Skin epidermis (tissue), 12 donors: ENCODE data around the gene GGA3.
"Not testable (repeated sequence)": the region's sequence is repeated elsewhere in the genome, so short reads cannot be mapped to it uniquely, and the experiment has no call there.

Experiments
- H3K27ac ChIP-seq, 21 experiments: fragments of 200-600 bp; sonication (generic) in 11 of 21; one replicate each; pipeline ENCODE4 v1.5.0; 2020; ENCODE audit warnings: mild to moderate bottlenecking in 3 of 21, inconsistent platforms in 2 of 21, moderate library complexity in 2 of 21
- H3K4me3 ChIP-seq, 7 experiments: fragments of 200-600 bp; sonication (generic) in 2 of 7; one replicate each; pipeline ENCODE4 v1.5.0; 2020; ENCODE audit warnings: inconsistent platforms in 2 of 7, mild to moderate bottlenecking in 2 of 7, moderate library complexity in 1 of 7

The GGA3 gene, protein sequence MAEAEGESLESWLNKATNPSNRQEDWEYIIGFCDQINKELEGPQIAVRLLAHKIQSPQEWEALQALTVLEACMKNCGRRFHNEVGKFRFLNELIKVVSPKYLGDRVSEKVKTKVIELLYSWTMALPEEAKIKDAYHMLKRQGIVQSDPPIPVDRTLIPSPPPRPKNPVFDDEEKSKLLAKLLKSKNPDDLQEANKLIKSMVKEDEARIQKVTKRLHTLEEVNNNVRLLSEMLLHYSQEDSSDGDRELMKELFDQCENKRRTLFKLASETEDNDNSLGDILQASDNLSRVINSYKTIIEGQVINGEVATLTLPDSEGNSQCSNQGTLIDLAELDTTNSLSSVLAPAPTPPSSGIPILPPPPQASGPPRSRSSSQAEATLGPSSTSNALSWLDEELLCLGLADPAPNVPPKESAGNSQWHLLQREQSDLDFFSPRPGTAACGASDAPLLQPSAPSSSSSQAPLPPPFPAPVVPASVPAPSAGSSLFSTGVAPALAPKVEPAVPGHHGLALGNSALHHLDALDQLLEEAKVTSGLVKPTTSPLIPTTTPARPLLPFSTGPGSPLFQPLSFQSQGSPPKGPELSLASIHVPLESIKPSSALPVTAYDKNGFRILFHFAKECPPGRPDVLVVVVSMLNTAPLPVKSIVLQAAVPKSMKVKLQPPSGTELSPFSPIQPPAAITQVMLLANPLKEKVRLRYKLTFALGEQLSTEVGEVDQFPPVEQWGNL

DNA sequence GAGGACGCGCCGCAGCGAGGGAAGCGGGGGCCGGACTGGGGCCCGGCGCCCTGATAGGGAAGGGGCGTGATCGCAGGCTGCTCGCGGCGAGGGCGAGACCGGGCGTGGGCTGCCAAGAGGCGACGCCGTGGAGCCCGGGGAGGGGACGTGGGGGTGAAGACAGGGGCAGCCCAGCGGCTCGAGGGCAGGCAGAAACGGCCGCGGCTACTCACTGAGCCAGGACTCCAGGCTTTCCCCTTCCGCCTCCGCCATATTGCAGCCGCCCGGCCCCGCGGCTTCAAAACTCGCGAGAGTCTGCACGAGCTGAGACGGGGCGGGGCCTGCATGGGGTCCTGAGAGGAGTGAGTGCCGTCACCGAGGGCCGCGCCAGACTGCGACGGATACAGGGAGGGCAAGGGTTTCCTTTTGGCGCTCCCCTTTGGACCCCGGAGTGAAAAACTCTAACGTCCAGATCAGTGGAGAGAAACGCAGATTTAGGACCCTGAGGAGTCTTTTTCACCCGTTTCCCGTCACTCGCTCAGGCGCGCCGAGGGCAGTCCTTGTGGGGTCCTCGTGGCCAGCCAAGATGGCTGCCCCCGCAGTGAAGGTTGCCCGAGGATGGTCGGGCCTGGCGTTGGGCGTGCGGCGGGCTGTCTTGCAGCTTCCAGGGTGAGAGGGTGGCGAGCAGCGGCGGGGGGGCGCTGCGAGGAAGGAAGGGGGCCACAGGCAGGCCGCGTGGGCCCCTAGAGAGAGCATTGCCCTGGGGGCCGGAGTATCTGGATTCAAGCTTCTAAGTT is at the start of gene GGA3, which contains the start of gene MRPS7:
GGA3 (minus strand) TSS at position 271 of the 776 bp plus-strand sequence; CDS start at position 252, 19 bp downstream.
MRPS7 (plus strand) TSS at position 544 of the 776 bp plus-strand sequence; CDS start at position 566, 22 bp downstream.
- H3K27ac ChIP-seq = peak within 1 kb of the TSS; percentile 91 to 100 (median 96)
- peak within 1 kb of the TSS; percentile 66 to 94 (median 74) for H3K4me3 ChIP-seq

DNA sequence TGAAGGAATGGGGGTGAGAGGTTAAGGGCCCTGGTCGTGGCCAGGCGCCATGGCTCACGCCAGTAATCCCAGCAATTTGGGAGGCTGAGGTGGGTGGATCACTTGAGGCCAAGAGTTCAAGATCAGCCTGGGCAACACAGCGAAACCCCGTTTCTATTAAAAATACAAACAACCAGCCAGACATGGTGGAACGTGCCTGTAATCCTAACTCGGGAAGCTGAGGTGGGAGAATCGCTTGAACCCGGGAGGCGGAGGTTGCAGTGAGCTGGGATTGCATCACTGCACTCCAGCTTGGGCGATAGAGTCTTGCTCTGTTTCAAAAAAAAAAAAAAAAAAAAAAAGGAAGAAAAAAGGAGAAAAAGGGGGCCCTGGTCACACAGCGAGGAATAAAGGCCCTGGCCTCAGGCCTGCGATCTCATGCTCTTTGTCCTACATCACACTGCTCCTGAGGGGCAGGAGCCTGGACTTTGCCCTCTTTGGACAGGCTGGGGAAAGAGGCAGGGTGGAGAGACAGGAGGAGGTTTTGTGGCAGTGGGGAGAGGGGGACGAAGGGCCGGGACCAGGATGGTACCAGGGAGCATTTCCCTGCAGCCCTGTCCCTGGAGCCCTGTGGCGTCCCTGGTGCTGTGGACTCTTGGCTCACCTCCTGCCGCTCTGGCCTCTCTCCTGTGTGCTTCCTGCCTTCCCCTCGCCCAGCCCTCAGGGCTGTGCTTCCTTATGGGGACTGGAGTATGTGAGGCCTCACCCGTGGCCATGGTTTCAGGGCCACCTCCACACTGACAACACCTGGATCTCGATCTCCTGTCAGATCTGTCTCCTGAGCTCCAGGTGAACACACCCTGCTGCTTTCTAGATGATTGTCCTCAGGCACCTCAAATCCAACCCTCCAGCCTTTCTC is 47.6 kb upstream of the GGA3 start:
- H3K4me3 ChIP-seq = no peak overlapping the region

DNA sequence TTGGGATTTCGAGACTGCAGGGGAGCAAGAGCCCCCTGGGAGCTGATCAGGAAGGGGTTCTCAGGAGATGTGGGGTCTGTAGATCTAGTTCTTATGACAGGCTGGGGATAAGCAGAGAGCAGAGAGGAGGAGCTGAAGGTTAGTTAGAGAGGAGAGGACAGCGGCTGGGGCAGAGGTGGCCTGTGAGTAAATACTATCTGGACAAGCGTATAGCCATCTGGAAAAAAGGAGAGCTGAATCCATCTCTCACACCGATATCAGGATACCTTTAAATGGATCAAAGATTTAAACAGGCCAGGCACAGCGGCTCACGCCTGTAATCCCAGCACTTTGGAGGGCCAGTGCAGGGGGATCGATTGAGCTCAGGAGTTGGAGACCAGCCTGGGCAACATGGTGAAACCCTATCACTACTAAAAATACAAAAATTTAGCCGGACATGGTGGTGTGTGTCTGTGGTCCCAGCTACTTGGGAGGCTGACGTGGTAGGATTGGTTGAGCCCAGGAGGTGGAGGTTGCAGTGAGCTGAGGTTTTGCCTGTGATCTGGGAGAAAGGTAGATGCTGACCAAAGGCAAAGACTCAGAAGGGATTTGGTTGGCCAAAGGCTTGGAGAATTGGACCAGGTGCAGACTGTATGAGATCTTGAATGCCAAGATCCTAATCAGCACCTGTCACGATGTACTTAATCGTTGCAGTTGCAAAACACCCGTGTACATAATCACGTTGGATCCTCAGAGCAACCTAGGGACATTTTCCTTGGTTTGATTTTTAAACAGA is 46.7 kb upstream of the GGA3 start:
- peak overlapping the region in 2 of 21 experiments; percentile 56 to 72 for H3K27ac ChIP-seq
- no peak overlapping the region for H3K4me3 ChIP-seq

More for the DNA sequence above, 47.6 kb upstream of the GGA3 start:
- H3K27ac ChIP-seq = peak overlapping the region in 15 of 21 experiments; percentile 9 to 77 (median 55)

DNA sequence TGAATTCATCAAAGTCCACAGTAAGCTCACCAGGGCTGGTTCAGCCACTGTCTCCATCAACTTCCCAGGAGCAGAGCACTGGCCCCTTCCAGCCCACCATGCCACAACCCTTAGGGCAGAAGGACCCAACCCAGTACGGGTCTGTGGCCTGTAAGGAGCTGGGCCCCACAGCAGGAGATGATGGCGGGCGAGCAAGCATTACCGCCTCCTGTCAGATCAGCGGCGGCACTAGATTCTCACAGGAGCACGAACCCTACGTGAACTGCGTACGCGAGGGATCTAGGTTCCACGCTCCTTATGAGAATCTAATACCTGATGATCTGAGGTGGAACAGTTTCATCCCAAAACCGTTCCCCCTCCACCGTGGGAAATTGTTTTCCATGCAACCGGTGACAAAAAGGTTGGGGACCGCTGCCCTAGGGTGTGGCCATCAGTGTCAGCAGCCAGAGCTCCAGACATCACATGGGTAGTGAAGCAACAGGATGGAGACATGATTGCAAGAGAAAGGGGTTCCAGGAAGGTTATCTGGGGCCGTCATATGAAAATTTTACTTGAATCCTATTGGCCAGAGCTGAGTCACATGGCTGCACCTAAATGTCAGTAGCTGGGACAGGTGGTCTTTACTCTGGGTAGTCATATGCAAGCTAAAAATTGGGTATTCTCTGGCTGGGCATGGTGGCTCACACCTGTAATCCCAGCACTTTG is 40.2 kb upstream of the GGA3 start:
- Histone ChIP-seq H3K27ac (no peak overlapping the region), H3K4me3 (no peak overlapping the region)

DNA sequence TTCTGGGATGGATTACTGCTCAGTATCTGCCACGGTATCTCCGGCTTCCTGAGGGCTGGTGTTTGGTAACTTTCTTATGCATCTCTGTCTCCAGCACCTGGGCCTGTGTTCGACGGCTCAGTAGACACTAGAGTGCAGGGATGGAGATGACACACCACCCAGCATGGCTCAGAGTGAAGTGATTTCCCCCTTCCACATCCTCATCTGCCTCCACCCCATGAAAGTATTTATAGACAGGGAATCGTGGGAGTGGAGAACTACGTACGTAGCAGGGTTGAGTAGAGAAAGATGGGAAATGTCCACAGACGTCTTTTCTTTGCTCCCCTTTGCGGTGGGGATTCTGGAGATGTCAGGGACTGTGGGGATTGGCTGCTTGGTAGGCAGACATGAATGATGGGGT is 39.6 kb upstream of the GGA3 start:
- H3K27ac ChIP-seq = peak overlapping the region in 1 of 21 experiments; percentile 23

DNA sequence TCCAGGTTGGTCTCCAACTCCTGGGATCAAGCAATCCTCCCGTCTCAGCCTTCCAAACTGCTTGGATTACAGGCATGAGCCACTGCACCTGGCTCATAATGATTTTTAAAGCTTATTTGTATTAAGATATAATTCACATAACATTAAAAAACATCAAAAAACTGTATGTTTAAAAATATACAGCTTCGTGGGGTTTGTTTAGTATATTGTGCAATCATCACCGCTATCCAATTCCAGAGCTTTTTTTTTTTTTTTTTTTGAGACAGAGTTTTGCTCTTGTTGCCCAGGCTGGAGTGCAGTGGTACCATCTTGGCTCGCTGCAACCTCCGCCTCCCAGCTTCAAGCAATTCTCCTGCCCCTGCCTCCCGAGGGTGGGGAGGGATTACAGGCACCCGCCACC is 38.9 kb upstream of the GGA3 start:
- Histone ChIP-seq H3K4me3 (no peak overlapping the region), H3K27ac (no peak overlapping the region)

More for the DNA sequence above, 39.6 kb upstream of the GGA3 start:
- no peak overlapping the region for H3K4me3 ChIP-seq

DNA sequence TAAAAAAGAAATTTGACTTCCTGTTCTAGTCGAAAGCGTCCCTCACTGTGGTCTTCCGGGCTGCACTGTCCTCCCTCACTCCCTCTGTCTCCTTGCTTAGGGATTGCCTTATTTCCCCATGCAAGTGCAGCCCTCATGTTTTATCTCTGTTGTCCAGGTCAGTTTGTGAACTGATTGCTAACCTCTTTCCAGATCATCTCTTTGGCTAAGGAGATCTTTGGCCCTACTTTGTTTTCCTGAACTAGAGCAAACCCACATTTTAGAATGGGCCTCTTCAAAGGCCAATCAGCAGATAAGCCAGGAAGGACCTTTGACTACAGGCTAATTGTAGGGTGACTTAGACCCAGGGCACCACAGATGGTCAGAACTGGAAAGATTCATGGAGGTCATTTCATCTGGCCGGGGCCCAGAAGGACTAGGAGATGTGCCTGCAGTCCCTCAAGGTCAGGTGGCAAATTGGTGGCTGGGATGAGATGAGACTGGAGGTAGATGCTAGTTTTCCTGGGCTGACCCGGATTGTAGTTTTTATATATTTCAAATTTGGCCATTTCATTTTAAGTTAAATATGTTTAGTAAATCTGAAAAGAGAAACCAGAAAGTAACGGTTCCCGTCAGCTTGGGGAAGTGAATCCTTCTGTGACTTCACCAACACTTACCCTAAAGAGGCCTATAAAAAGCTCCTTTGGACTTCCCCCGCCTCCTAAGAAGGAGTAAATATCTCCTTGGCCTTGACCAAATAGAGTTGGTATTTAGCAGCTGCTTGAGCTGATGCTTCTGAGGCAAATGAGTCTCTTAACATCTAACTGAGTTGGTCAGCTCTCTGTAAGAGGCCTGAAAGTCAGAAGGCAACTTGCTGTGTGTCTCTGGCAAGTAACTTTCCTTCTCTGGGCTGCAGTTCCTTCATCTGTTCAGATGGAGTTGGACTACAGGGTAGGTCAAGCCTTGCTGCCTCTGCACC is 34.1 kb upstream of the GGA3 start:
- no peak overlapping the region for H3K4me3 ChIP-seq
- peak overlapping the region in 20 of 21 experiments; percentile 31 to 82 (median 72) for H3K27ac ChIP-seq

DNA sequence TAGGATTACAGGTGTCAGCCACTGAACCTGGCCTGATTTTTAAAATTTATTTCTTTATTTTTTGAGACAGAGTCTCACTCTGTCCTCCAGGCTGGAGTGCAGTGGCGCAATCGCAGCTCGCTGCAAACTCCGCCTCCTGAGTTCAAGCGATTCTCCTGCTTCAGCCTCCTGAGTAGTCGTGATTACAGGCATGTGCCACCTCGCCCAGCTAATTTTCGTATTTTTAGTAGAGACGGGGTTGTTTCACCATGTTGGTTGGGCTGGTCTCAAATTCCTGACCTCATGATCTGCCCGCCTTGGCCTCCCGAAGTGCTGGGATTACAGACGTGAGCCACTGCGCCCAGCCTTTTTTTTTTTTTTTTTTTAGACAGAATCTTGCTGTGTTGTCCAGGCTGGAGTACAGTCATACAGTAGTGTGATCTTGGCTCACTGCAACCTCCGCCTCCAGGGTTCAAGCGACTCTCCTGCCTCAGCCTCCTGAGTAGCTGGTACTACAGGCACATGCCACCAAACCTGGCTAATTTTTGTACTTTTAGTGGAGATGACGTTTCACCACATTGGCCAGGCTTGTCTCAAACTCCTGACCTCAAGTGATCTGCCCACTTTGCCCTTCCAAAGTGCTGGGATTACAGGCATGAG is 31.5 kb upstream of the GGA3 start:
- H3K27ac ChIP-seq = peak overlapping the region in 4 of 21 experiments; percentile 29 to 72 (median 54)
- not testable (repeated sequence) for H3K4me3 ChIP-seq

DNA sequence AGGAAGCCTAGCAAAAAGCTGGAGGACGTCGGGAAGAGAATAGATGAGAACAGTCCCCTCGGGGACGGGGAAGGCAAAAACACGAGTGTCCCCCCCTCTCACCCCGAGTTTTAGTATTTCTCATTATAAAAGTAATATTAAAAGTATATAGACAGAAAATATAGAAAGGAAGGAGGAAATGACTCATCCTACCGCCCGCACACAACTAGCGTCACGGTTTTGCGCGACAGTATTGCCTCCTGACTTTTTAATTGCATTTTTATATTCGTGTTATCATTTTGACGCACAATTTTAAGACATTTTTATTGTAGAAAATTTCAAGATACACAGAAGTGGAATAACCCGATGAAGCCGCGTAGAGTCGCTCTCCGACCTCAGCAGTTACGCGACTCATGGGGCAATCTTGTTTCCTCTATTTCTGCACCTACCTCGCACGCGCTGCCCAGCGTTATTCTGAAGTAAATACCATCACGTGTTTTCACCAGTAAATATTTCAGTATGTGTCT is 28.5 kb upstream of the GGA3 start:
- H3K27ac ChIP-seq = peak overlapping the region; percentile 77 to 98 (median 93)
- peak overlapping the region; percentile 43 to 87 (median 80) for H3K4me3 ChIP-seq

DNA sequence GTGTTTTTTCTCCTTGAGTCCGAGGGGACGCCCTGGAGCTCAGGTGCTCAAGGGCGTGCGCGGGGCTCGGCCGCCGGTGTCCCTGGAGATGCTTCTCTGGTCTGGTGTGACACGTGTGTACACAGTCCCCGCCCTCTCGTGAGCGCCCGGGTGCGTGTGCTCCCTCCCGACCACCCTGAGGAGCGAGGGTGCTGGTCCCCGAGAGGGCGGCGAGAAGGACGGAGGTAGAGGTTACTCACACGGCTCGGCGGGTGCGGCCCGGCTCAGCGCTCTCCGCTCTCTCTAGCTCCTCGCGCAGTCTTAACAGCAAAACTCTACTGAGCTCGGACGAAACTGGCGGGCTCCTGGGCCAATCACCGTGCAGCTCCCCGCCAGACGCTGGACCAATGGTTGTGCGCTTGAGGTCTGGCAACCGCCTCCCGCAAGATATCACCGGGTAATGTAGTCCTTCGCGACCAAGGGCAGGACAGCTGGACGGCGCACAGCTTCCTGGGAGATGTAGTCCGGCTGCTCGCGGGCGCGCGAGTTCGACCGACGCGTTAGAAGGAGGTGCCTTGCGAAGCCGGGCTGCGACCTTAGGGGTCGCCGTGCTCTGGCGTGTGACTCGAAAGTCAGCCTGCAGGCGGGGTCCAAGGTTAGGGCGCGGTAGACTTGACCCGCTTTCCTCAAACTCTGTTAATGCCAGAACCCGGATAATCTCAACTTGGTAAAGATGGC is 27.9 kb upstream of the GGA3 start, which contains the start of gene SLC25A19:
SLC25A19 (minus strand) TSS at position 319 of the 717 bp plus-strand sequence. CDS start 2,669 bp downstream, outside the sequence.
- peak within 1 kb of the TSS; percentile 43 to 87 (median 80) for H3K4me3 ChIP-seq
- peak within 1 kb of the TSS; percentile 77 to 98 (median 93) for H3K27ac ChIP-seq

DNA sequence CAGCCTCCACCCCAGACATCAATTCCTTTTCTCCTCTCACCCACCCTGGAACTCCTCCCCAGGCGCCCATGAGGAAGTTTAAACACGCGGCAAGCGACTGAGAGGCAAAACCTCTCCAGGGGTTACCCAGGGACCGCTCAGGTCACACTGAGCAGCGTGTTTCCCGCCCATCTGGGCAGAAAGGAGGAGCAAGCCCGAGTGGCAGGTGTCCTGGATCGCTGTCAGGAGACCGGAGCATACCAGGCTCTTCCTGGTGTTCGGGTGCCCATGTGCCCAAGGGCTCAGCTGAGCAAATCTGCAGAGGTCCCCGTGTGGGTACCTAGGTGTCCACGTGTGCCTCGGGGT is 27.3 kb upstream of the GGA3 start:
- Histone ChIP-seq H3K4me3 (peak overlapping the region; percentile 43 to 87 (median 80)), H3K27ac (peak overlapping the region; percentile 8 to 98 (median 91))

DNA sequence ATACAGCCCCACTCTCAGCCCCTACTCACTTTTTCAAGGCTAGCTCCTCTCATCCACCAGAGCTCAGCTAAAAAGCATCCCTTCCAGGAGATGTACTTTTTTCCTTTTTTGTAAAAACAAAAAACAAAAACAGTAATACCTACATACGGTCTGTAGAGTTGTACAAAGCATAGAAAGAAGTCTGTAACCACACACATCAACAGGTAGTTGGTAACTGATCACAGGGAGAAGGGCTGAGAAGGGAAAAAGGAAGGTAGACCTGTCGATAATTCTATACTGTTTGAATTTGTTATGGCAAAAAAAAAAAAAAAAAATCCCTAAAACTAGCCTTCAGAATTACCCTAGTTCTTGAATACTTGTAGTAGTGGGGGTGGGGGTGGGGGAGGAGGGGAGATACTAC is 27.0 kb upstream of the GGA3 start:
- Histone ChIP-seq H3K27ac (peak overlapping the region in 13 of 21 experiments; percentile 36 to 98 (median 93)), H3K4me3 (peak overlapping the region; percentile 43 to 87 (median 80))

DNA sequence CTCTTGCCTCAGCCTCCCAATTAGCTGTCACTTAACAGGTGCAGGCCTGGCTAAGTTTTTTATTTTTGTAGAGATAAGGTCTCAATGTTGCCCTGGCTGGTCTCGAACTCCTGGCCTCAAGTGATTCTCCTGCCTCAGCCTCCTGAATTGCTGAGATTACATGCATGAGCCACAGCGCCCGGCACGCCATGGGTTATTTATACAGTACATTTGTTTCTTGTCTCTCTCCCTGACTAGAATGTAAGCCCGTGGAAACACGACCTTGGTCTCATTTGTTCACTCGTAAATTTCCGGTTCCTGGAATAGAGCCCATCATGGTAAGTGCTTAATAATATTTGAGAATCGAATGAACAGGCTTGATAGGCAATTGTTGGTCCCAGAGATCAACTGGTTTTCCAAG is 25.8 kb upstream of the GGA3 start:
- no peak overlapping the region for H3K4me3 ChIP-seq
- H3K27ac ChIP-seq = no peak overlapping the region

DNA sequence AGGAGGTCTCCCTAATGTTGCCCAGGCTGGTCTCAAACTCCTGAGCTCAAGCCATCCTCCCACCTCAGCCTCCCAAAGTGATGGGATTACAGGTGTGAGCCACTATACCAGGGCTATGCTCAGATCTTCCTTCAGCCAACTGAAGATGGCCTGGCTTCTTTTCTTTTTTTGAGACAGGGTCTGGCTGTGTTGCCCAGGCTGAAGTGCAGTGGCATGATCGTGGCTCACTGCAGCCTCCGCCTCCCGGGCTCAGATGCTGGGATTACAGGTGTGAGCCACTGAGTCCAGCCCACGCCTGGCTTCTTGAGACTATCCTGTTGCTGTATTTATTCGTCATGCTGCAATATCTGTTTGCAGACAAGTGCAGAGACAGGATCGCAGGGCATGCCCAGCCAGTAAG is 23.7 kb upstream of the GGA3 start:
- Histone ChIP-seq H3K27ac (no peak overlapping the region), H3K4me3 (no peak overlapping the region)

DNA sequence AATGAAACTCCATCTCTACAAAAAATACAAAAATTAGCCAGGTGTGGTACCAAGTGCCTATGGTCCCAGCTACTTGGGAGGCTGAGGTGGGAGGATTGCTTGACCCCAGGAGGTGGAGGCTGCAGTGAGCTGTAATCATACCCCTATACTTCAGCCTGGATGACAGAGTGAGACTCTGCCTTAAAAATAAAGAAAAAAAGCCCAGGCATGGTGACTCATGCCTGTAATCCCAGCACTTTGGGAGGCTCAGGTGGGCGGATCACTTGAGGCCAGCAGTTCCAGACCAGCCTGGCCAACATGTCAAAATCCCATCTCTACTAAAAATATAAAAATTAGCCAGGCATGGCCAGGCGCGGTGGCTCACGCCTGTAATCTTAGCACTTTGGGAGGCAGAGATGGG is 18.8 kb upstream of the GGA3 start:
- H3K27ac ChIP-seq = not testable (repeated sequence)

More for the DNA sequence above, 18.8 kb upstream of the GGA3 start:
- not testable (repeated sequence) for H3K4me3 ChIP-seq
